Activated CD4-positive, alpha-beta T cell treated with anti-CD3 and anti-CD28 coated beads for 4 hours (primary cell): ENCODE results near the gene CCDC91.

Source experiments
- DNase-seq, 2 donors: peaks; one replicate each; pipeline ENCODE4 v3.0.0-alpha.2; 2020

Gene CCDC91

GRCh38 chr12:28550757-28551704 lies 360.8 kb downstream of the CCDC91 start:
- DNase-seq: no peak

- no peak for DNase-seq
Observed at GRCh38 chr12:28552251-28552970, 362.2 kb downstream of the CCDC91 start.

- no peak for DNase-seq
Observed at GRCh38 chr12:28555748-28556147, 365.5 kb downstream of the CCDC91 start.

GRCh38 chr12:28558250-28558649 lies 368.0 kb downstream of the CCDC91 start:
- DNase-seq: no peak

GRCh38 chr12:28563286-28563685 lies 373.0 kb downstream of the CCDC91 start:
- DNase-seq: no peak

GRCh38 chr12:28563936-28564335 lies 373.7 kb downstream of the CCDC91 start:
- DNase-seq: no peak

GRCh38 chr12:28568118-28568517 lies 377.9 kb downstream of the CCDC91 start:
- DNase-seq: no peak

- DNase-seq: no peak
Observed at GRCh38 chr12:28568704-28569103, 378.4 kb downstream of the CCDC91 start.

GRCh38 chr12:28569698-28570411 lies 379.6 kb downstream of the CCDC91 start:
- DNase-seq: no peak

- no peak for DNase-seq
Observed at GRCh38 chr12:28570811-28571210, 380.6 kb downstream of the CCDC91 start.

GRCh38 chr12:28574746-28575592 lies 384.7 kb downstream of the CCDC91 start:
- no peak for DNase-seq

GRCh38 chr12:28575593-28576205 lies 385.4 kb downstream of the CCDC91 start:
- DNase-seq: no peak

GRCh38 chr12:28578361-28578760 lies 388.1 kb downstream of the CCDC91 start:
- DNase-seq: no peak

GRCh38 chr12:28578833-28579252 lies 388.6 kb downstream of the CCDC91 start:
- DNase-seq: no peak

- no peak for DNase-seq
Observed at GRCh38 chr12:28582672-28583376, 392.6 kb downstream of the CCDC91 start.

GRCh38 chr12:28583701-28584261 lies 393.5 kb downstream of the CCDC91 start:
- no peak for DNase-seq

- no peak for DNase-seq
Observed at GRCh38 chr12:28585146-28585545, 394.9 kb downstream of the CCDC91 start.

GRCh38 chr12:28586481-28586880 lies 396.2 kb downstream of the CCDC91 start:
- DNase-seq: no peak

- DNase-seq: no peak
Observed at GRCh38 chr12:28591831-28592230, 401.6 kb downstream of the CCDC91 start.
